GM10266 (cell line): ENCODE measurements around the gene TSPAN18.

Experiments used
- DNase-seq: peaks from one replicate; pipeline ENCODE4 v3.0.0; 2012; ENCODE audit errors: extremely low spot score
- TF ChIP-seq, protein P1 (sequence below): IDR thresholded peaks from 2 replicates; pipeline ENCODE4 v1.5.1; 2012; ENCODE audit warnings: mild to moderate bottlenecking, low read depth; ENCODE audit not compliant: control insufficient read depth, insufficient read depth; ENCODE audit errors: missing control alignments

Gene TSPAN18

DNA sequence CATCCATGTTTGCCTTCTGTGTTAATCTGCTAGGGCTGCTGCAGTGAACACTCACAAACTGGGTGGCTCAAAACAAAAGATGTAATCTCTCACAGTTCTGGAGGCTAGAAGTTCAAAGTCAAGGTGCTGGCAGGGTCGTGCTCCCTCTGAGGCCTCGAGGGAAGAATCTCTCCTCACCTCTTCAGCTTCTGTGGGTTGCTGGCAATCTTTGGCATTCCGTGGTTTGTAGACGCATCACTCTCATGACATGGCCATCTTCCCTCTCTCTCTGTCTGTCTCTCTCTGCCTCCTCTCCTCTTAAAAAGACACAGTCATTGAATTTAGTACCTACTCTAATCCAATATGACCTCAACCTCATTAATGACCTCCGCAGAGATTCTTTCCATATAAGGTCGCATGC is 78.8 kb downstream of the TSPAN18 start:
- no peak for DNase-seq
- TF ChIP-seq, protein P1, sequence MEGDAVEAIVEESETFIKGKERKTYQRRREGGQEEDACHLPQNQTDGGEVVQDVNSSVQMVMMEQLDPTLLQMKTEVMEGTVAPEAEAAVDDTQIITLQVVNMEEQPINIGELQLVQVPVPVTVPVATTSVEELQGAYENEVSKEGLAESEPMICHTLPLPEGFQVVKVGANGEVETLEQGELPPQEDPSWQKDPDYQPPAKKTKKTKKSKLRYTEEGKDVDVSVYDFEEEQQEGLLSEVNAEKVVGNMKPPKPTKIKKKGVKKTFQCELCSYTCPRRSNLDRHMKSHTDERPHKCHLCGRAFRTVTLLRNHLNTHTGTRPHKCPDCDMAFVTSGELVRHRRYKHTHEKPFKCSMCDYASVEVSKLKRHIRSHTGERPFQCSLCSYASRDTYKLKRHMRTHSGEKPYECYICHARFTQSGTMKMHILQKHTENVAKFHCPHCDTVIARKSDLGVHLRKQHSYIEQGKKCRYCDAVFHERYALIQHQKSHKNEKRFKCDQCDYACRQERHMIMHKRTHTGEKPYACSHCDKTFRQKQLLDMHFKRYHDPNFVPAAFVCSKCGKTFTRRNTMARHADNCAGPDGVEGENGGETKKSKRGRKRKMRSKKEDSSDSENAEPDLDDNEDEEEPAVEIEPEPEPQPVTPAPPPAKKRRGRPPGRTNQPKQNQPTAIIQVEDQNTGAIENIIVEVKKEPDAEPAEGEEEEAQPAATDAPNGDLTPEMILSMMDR: no peak

DNA sequence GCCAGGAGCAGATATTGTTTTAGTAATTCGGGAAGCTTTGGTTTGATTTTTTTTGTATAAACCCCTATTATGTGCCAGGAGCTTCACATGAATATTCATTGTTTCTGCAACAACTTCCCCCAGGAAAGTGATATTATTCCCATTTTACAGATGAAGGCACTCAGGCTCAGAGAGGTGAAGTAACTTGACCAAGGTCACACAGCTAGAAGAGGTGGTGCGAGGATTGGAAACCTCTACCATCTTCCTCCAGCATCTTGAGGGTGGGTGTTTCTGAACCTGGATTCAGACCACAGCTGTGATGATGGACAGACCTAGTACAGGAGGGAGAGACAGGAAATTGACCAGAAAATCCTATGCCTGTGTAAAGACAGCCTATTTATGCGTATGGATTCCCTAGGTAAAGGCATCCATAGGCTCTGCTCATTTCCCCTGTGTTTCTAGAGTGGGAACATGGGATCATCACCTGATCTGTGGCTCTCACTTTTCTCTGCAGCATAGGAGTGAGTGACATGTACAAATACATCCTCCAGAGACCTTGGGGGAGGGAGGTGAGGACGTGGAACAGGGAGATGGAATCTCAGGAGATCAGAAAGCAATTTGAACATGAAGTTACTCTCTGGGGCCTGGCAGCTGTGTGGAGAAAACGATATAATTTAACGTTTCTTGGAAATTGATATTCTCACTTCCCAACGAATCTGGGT is 81.4 kb downstream of the TSPAN18 start:
- TF ChIP-seq, protein P1: no peak
- DNase-seq: no peak

DNA sequence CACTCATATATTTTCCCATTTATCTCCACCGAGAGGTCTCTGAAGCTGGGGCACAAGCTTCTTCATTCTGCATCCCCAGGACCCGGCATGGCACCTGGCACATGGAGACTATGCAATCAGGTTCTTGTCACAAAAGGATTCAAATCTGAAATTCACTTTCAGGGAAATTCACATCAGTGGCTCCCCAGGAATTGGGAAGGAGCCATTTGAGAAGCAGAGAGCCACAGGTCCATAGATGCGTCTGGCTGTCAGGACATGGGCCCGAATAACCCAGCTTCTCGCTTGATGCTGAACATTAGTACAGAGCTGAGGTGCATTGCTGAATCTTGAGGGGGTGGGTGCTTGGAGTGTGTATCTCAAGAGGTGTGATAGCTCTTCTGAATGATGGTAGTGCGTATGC is 82.5 kb downstream of the TSPAN18 start:
- no peak for DNase-seq
- TF ChIP-seq, protein P1: no peak

DNA sequence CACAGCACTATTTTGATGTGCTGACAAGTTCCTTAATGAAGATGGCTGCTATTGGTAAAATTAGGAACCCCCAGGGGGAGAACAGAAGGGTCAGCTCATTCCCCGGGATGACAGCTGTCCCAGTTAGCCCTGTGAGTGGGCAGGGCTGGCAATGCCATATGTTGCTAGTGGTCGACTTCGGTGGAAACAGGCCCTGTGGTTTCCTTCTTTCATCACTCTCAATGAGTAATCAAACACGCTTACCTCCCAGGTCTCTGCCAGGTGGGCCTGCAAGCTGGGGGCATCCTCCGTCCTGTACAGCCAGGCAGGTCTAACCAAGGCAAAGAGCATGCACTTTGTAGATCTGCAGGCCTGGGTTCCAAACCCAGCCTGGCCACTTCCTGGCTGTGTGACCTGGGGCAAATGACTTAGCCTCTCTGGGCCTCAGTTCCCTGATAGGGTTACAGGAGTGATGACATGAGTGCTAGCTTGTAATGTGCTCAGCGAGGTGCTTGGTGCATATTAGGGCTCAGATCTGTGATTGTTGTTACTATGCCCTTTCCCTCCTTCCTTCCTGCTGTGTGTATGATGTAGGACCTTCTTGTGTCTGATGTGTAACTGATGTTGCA is 85.2 kb downstream of the TSPAN18 start:
- TF ChIP-seq, protein P1: no peak

DNA sequence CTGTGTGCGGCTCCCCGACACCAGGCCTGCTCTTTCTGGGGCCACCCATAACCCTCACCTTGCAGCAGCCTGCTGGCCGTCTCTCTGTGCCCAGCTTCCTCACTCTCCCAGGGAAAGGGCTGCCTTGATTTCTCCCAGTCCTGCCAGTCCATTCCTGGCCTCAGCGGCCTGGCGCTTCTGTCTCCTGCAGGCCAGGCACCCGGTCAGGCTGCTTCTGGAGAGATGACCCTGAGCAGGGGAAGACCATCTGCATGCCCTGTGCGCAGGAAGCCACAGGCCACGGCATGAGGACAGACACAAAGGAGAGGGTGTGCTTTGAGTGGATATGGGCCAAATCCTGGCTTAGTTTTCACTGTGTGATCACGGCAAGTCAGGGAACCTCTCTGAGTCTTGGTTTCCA is 86.2 kb downstream of the TSPAN18 start:
- TF ChIP-seq, protein P1: no peak
- DNase-seq: no peak

More for the DNA sequence above, 85.2 kb downstream of the TSPAN18 start:
- no peak for DNase-seq

DNA sequence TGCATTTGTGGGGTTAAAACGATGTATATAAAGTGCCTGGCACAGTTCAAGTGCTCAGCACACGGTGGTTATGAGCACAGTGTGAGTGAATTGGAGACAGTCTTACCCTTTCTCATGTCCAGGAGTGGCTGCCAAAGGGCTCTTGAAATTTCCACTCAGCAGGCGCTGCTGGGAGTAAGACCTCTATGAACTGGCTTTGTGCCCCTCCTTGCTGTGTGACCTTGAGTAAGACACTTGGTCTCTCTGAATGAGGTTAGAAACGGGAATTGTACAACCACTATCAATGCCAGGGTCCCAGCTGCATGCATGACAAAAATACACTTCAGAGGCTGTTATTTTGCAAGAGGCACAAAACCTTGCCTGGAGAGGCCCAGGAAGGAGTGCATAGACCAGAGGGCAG is 86.6 kb downstream of the TSPAN18 start:
- TF ChIP-seq, protein P1: no peak
- DNase-seq: no peak

DNA sequence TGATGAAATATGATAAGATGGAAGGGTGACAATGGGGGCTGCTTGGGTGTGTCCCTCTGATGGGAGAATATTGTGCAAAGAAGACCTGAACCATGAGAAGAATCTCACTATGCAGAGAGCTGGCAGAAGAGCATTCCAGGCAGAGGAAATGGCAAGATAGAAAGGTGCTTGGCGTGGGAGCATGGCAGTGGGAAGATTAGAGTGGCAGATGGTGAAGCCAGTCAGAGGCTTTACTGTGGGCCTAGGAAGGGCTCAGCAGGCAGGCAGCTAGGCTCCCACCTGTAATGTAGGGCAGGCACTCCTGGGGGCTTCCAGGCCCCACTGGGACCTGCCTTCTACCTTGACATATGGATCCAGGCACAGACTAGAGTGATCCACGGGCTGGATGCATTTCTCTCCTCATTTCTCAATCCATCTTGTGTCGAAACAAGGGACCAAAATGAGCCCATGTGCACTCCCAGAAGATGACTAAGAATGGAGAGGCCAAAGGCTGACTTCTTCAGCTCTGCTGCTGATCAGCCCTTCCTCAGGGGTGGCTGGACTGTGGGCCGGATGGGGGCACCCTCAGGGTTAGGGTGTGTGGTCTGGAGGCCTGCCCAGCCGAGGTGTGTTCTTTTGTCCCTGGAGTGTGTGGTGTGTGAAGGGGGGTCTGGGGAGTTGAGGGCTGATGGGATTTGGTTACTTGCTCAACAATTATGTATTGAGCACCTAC is 88.3 kb downstream of the TSPAN18 start:
- TF ChIP-seq, protein P1: no peak
- DNase-seq: no peak
